ENCODE data around the gene ODF4. TPM values are rescaled to one million over a fixed set of nuclear protein-coding genes. Genes with fewer than 3 reads are reported as not detected.
A peak's percentile ranks its signal among the peaks of the same experiment; 100 is the strongest.
"Not testable (repeated sequence)": the region's sequence is repeated elsewhere in the genome, so short reads cannot be mapped to it uniquely, and the experiment has no call there.

ODF4 gene
- total RNA-seq, 1 experiment from 2014 or later, result not detected

GRCh38 chr17:8368193-8368592 is 28.6 kb downstream of the ODF4 start:
- DNase-seq (ENCODE audit: low read depth), result no peak

GRCh38 chr17:8369944-8370343 is 30.3 kb downstream of the ODF4 start:
- DNase-seq (ENCODE audit: low read depth), result no peak

DNA sequence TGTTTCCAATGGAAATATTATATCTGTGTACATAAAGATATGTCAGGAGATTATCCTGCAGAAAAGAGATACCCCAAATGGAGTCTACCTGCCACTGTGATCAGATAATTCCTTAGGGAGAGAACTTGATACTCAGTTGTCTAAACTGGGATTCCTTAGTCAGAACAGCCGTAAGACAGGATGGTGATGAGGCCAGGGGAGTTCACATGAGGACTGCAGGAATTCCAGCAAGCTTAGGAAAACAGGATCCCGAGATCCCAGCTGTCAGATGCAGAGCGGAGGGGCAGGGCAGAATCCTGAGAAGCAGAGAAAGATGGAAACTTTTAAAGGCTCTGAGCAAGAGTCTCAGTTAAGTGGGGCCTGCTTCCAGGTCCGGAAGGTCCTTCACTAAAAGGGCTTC is 32.1 kb downstream of the ODF4 start:
- no peak for DNase-seq (ENCODE audit: low read depth)

GRCh38 chr17:8372422-8372821 is 32.8 kb downstream of the ODF4 start:
- DNase-seq (ENCODE audit: low read depth), result no peak

- not testable (repeated sequence) for DNase-seq (ENCODE audit: low read depth)
These were observed 34.2 kb downstream of the ODF4 start for GRCh38 chr17:8373856-8374255.

DNA sequence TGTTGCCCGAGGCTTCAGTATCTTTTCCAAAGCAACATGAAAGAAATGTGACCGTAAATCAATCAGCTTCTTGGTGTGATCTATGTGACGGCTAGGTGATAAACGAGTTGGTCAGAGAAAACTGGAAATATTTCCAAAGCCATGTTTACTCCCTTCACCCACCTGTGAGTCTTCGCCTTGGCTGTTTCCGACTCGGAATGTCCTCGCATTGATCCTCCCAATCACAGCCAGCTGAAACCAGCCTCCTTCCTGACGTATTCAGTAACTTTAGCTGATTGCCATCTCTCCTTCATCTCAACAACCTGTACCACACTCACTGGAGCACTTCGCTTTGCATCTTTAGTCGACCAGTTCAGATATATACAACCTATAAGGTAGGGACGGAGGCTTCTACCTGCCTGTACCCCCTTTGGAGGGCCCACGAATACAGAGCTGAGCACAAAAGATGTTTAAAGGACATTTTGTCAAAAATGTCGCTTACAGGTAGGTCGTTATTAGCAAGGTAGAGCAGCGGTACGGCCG is 36.2 kb downstream of the ODF4 start:
- no peak for DNase-seq (ENCODE audit: low read depth)

DNA sequence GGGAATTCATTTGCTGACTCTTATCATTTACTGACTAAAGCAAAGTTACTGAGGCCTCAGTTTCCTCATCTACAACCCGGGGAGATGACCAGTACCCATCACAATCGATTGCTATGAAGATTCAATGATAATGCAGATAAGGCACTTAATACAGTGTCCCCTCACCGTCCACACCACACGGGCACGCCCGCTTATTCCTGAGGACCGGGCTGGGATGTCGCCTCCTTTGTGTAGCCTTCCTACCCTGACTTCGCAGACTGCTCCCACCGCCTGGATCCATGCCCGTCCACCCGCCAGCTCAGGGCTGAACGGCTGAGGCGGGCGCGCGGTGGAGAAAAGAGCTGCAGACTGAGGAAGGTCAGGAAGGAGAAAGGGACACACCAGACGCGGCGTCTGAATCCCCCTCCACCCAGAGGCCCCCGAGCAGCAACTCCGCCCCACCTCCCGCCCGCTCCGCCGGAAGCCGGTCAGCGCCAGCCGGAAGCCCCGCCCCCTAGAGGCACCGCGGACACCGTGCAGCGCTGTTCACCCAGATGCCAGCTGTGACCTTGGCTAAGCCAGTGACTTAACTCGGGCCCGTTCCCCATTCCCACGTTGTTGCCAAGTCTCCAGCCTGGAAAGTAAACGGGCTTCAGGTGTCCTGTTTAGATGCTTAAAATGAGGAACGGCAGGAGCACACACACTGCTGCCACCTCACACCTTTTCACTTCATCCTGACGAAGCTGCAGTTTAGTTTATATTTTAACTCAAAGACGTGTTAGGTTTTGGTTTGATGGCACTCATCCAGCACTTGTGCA is 36.8 kb downstream of the ODF4 start, which contains the start of gene KRABD2:
Gene KRABD2 (minus strand): TSS at position 434 of the 797 bp plus-strand sequence.
- peak; percentile 90 for DNase-seq (ENCODE audit: low read depth)

DNA sequence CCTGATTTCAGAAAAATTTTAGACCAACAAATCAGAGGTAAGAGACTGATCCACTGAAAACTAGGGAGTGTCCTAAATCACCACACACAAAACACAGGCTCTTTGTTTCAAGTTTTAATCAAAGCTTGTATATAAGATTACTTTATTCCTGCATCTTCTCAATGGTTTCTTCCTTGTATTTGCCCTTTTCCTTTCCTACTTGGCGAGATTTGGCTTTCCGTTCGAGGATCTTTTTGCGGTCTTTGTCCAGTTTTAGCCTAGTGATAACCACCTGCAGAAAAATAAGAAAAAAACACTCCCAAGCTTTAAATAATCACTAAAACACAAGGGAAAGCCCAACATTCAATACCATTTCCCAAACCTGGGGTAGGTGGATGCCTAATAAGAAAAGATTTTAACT is 37.8 kb downstream of the ODF4 start:
- no peak for DNase-seq (ENCODE audit: low read depth)

GRCh38 chr17:8378117-8378516 is 38.5 kb downstream of the ODF4 start:
- not testable (repeated sequence) for DNase-seq (ENCODE audit: low read depth)

- DNase-seq (ENCODE audit: low read depth), result no peak
These were observed 40.4 kb downstream of the ODF4 start for GRCh38 chr17:8380049-8380448.

- DNase-seq (ENCODE audit: low read depth), result no peak
These were observed 42.6 kb downstream of the ODF4 start for GRCh38 chr17:8382052-8382879.

- no peak for DNase-seq (ENCODE audit: low read depth)
These were observed 43.2 kb downstream of the ODF4 start for GRCh38 chr17:8382880-8383142.

DNA sequence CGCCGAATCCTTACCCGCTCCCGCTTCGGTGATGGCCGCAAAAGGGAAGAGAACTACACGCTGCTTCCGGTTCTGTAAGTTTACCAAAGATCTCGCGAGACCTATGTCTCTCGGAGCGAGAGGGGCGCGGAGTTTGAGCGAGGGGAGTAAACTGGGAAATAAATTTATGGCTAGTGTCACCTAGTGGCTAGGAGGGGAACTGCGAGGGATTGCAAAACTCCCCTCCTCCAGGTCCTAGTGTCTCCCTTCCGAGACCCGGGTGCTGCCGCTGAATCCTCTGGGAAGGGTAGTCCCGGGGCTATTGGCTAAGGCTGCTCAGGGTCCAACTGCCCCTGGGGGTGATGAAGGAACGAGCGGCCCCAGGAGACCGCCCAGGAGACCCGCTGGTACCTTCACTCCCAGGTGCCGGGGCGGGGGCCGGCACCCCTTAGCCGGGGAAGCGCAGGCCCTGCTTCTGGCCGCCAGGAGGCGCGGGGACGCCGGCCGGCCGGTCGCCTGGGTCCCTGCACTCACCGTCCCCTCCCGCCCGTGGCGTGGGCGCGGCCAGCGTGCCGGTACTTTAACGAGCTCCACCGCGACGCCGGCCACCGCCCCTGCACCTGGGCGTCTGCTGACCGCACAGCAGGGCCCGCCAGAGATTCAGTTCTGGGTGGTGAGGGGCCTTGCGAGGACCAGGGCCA is 43.6 kb downstream of the ODF4 start, which contains the start of gene RPL26:
Gene RPL26 (minus strand): TSS at position 51 of the 680 bp plus-strand sequence. CDS start 883 bp downstream, outside the sequence.
- peak; percentile 94 for DNase-seq (ENCODE audit: low read depth)

GRCh38 chr17:8384801-8385378 is 45.2 kb downstream of the ODF4 start:
- DNase-seq (ENCODE audit: low read depth), result peak; percentile 62

- DNase-seq (ENCODE audit: low read depth), result no peak
These were observed 47.2 kb downstream of the ODF4 start for GRCh38 chr17:8386841-8387240.

GRCh38 chr17:8387914-8388651 is 48.4 kb downstream of the ODF4 start:
- DNase-seq (ENCODE audit: low read depth), result no peak

- peak; percentile 60 for DNase-seq (ENCODE audit: low read depth)
These were observed 52.1 kb downstream of the ODF4 start for GRCh38 chr17:8391711-8392110.

DNA sequence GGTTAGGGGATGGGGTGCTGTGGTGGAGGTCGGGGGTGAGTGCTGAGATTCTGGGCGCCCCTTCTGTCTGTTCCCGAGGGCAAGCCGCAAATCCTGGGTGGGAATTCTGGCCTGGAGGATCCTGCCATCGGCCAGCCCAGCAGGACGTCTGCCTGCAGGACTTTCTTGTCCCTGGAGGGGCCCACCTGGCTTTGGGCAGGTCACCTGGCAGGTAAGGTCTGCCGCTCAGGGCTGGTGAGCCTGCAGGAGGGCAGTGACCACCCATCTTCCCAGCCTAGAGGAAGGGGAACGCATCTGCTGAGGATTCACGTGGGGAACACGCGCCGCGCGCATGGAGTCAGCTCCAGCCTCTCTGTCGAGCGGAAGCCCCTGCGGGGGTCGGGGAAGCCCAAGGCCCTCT is 52.6 kb downstream of the ODF4 start:
- no peak for DNase-seq (ENCODE audit: low read depth)

DNA sequence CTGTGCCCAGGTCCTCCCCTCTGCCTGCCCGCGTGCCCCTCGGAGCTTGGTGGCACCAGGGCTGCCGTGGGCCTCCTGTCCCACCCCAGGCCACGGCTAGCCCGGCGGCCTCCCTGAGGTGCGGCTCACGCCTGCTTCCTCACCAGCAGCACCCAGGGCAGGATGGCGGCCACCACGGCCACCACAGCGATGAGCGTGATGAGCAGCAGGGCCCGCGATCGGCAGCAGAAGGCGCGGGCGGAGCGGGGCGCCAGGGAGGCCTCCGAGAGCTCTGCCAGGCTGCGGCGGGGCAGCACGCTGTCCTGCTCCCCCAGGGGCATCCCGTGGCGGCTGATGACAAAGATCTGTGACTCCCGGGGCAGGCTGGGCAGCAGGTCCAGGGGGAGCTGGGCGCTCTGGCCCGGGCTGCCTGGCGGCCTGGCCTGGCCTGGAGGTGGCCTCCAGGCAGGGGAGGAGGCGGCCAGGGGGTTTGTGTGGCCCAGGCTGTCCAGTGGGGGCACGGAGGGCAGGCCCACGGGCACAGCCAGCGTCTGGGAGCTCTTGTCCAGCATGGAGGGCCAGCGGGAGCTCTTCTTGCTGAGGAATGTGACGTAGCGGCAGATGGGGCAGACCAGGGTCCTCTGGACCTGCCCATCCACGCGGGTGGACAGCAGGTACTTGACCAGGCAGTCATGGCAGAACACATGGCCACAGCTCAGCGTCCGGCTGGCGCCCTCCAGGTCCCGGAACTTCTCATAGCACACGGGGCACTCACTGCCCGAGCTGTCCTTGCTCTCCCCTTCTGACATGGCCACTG is 53.2 kb downstream of the ODF4 start:
- DNase-seq (ENCODE audit: low read depth), result no peak
